Medulla oblongata (tissue), 1 donor: ENCODE results near the gene SIDT2.
"Not testable (repeated sequence)": the region's sequence is repeated elsewhere in the genome, so short reads cannot be mapped to it uniquely, and the experiment has no call there.

ENCODE experiments used
- DNase-seq: peaks from one replicate; pipeline ENCODE4 v3.0.0-alpha.2; 2015; ENCODE audit errors: extremely low spot score

The SIDT2 gene

DNA sequence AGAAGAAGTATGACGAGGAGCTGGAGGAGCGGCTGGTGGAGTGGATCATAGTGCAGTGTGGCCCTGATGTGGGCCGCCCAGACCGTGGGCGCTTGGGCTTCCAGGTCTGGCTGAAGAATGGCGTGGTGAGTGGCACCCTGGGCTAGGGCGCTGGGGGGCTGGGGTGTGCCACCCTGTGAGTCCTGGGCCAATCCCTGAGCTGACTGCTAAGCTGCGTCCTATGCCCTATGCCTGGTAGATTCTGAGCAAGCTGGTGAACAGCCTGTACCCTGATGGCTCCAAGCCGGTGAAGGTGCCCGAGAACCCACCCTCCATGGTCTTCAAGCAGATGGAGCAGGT is 24.5 kb downstream of the SIDT2 start:
- DNase-seq, result no peak

DNA sequence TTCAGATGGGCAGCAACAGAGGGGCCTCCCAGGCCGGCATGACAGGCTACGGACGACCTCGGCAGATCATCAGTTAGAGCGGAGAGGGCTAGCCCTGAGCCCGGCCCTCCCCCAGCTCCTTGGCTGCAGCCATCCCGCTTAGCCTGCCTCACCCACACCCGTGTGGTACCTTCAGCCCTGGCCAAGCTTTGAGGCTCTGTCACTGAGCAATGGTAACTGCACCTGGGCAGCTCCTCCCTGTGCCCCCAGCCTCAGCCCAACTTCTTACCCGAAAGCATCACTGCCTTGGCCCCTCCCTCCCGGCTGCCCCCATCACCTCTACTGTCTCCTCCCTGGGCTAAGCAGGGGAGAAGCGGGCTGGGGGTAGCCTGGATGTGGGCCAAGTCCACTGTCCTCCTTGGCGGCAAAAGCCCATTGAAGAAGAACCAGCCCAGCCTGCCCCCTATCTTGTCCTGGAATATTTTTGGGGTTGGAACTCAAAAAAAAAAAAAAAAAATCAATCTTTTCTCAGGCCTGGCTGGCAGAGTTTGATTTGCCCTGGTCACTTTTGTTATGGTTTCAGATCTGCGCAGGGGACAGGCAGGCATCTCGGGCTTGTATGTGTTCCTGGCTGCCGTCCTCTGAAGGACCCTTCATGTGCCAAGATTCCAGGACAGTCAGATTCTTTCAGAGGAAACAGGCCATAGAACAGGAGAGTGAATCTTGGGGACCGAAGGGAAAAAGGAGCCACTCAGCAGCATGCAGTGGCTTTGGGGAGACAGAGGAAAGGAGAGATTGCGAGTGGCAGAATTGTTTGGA is 25.9 kb downstream of the SIDT2 start:
- no peak for DNase-seq

DNA sequence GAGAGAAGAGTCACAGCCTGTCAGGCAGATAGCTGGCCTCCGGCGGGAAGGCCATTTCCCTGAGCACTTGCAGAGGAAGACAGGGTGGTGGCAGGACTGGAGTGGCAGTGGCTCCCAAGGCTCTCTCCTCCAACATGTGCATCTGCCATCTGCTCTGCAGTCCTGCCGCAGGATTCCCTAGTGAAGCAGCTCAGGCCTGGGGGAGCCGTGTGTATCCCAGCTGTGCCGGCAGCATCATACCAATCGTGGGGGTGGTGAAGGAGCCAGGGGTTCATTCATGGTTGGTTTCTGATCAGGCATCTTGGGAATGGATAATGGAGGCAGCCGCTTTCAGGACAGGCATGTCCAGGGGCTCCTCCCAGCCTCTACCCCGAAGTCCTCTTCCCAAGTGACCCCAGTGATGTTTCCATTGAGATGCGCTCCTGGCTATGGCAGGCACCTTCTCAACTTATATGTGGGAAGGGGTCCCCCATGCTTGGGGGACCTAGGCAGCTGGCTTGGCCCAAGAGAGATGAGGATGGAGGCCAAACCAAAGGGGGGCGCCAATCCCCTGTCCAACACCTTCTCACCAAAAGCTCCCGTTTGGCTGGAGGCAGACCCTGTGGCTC is 26.8 kb downstream of the SIDT2 start:
- no peak for DNase-seq

DNA sequence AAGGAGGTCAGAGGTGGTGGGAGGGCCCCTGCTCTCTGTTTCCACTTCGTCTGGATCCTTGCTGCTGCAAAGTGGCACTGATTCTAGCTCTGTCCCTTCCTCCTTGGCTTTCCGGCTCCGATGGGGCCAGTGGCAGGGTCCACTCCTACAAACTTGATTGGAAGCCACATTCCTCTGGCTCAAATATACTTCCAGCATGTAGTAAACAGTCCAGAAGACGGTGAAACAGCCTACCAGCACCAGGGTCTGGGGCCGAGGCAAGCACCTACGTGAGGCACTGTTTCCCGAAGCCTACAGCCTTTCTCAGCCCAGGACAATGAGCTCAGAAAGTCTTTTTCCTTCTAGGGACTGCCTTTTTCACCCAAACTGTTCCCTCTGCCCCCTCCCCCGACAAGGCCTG is 27.6 kb downstream of the SIDT2 start:
- DNase-seq, result not testable (repeated sequence)

DNA sequence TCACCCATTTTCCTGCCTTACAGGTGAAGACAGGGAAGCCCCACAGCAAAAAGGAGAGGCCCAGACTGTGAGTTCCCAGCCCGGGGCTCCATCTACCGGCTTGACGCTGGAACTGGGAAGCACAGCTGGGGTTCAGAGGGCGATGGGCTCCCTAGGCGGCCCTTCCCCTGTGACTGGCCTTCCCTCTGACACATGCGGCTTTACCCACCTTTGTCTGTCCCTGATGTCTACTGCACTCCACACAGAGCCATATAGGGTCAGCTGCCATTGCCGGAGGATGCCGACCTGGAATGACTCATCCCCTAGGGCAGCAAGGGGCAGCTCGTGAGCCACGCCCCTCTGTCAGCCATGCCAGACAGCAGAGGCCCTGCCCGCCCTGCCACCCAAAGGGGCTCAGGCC is 28.3 kb downstream of the SIDT2 start:
- DNase-seq, result not testable (repeated sequence)

DNA sequence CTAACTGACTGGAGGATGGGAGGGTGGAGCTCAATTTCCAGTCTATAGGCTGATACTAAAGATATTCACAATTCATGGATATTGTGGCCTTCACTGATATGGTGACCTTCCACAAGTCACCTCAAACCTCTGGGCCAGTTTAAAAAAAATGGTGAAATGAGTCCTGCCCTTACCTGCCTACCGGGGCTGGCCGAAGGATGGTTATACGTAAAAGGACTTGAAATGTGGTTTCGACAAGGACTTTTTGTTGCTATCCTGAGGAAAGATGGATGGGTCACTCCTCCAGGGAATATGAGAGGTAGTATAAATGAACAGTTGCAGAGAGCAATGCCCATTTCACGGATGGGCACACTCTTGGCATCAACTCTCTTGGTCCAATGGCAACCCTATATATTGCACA is 28.9 kb downstream of the SIDT2 start:
- DNase-seq, result not testable (repeated sequence)

DNA sequence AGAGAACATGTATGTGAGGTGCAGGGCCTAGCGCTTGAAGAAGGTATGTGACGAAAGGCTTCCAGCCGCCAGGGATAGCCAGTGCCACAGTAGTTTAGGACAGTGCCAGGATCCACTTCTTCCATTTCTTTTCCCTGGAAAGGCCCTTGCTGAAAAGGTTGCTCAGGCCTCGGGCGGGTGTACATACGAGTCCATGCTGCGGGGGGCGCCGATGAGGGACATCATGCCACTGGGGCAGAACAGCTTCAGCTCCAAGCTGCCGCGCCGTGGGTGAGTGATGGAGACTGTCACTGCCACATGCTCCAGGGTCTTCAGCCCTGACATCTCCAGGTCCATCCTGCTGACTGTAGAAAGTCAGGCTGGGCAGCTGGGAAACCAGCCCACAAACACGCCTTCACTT is 30.2 kb downstream of the SIDT2 start:
- DNase-seq, result not testable (repeated sequence)

DNA sequence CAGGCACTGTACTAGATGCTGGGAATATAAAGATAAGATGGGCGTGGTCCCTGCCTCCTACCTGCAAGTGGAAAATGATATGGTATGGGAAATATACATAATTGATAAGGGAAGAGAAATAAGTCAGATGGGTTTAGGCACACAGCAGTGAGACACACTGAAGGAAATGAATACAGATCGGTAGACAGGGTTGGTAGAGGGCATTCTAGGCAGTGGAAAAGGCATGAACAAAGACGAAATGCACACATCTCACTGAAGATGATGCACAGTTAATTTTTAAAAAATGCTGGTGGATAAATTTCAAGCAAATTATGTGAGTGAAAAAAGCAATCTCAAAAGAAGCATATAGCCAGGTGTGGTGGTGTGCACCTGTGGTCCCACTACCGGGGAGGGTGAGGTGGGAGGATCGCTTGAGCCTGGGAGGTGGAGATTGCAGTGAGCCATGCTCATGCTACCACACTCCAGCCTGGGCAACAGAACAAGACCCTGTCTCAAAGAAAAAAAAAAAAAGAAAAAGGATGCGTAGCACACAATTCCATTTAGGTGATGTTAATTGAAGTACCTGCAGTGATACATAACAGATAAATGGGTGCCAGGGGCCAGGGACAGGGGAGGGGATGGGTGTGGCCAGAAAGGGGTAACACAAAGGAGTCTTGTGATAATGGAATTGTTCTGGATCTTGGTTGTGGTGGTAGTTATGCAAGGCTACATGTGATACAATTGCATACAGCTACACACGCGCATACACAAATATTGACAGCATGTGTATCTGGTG is 31.0 kb downstream of the SIDT2 start:
- not testable (repeated sequence) for DNase-seq

DNA sequence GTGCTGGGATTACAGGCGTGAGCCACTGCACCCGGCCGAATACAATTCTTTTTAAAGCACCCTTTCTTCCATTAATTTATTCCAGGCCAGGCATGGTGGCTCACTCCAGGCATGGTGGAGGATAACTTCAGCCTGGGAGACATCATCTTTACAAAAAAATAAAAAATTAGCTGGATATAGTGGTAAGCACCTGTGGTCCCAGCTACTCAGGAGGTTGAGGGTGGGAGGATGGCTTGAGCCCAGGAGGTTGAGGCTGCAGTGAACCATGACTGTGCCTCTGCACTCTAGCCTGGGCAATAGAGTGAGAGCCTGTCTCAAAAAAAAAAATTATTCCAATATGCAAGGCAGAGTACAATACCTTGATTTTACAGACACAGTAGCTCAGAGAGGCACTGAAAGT is 32.1 kb downstream of the SIDT2 start:
- no peak for DNase-seq

DNA sequence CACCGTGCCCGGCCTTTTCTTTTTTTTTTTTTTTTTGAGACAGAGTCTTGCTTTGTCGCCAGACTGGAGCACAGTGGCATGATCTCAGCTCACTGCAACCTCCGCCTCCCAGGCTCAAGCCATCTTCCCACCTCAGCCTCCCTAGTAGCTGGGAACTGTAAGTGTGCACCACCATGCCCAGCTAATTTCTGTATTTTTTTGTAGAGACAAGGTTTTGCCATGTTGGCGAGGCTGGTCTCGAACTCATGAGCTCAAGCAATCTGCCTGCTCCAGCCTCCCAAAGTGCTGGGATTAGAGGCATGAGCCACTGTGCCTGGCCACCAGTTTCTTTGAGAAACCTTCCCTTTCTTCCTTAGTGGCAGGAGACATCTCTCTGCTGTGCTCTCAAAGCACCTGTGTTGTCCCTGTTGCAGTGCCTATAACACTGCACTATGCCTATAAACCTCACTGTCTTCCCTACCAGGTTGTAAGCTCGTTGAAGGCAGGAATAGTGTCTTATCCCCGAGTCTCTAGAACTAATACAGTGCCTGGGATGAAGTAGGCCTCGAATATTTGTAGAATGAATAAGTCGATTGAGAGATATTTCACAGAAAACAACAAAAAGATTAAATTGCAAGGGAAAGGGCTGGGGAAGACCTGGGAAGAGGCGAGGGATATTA is 34.3 kb downstream of the SIDT2 start:
- no peak for DNase-seq

DNA sequence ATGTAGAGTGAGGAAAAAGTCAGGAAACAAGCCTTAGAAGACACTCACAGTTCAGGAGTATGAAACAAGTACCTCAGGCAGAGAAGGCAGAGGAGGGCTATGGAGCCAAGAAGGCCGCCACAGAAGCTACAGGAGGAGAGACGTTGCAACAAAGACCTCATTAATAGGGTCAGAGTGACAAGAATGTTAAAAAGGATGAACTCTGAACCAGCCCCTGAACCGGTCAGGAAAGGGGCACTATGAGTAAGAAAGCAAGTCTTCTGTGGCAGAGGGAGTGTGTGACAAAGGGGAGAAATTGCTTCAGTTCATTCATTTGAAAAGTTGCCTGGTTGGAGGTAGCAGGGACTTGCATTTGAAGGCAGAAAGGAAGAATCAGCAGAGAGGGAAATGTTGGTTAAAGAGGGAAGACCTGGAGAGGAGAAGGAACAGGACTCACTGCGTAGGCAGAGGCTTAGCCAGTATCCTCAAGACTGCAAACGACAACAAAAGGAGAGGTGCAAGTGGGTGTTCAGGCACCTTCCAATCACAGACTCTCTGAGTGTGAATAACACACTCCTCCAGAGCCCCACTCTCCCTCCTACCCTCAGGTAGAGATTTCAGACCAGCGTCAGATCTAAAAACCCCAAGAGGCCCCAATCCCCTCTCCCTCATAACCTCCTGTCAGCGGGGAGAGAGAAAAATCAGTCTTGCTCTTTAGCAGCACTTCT is 36.0 kb downstream of the SIDT2 start:
- DNase-seq, result no peak

DNA sequence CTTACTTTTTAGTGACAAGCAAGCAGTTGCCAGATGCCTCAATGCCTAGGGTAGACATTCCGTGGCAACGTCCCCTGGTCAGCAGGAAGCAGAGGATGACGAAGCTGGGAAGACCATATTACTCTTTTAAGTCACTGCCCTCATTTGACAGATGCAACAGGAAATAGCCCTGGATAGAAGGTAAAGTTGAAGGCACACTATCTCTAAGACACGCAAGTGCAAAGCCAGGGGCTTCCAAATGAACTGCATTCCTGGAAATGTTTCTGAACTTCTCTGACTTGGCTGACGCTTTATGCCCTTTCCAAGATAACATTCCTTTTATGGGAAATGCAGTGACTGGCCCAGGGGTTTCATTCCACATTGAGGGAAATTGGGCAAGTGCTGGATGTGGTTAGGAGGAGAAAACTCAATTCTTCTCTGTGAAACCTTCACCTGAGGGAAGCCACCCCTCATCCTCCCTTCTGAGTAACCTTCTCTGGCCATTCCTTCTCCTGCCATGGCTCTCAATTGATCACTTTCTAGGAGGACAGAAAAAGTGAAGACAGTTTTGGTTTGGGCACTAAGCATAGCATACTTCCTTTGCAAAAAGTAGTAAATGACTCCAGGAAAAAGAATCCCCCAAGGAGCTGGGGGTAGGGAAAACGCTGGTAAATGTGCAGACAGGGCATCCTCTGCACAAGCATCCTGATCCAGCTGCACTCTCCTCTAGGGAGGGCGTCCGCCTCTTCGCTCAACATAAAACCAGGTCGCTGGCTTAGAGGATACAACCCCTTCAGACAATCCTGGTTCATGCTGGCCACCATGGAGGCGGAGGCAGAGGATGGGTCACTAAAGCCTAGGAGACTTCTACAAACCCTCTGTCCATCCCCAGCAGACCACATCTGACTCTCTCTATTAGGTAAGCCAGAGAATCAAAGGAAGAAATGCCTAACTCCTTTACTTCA is 38.9 kb downstream of the SIDT2 start:
- no peak for DNase-seq

DNA sequence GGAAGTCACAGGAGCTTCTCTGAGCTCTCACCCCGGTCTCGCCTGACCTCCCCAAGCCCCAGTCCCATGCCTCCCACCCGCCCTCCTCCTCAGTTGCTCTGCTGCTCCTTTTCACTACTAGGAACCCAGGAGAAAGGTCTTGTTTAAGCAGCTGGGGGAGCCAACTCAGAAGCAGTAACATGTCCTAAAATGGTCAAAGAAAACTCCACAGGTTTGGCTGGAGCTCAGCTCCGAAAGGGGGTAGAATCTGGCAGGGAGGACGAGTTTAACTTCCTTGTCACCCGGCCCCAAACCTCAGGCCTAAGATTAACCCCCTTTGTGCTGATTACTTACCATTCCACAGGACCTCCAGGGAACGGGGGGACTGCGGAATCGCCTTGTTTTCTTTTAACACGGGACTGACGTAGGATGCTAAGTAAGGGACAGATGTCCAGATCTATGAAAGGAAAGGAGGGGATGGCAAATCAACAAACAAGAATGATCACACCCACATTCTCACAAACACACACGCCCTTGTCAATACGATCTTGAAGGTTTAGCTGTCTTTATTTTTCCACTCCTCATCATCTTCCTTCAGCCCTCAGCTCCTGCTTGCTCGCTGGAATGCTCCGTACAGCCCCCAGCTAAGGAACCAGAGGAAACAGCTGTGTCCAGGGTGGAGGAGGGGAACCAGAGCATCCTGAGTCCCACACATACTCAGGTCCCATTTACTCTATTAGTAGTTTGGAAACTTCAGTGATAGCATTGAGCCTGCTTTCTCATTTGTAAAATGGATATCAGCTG is 39.8 kb downstream of the SIDT2 start:
- peak; percentile 35 for DNase-seq

DNA sequence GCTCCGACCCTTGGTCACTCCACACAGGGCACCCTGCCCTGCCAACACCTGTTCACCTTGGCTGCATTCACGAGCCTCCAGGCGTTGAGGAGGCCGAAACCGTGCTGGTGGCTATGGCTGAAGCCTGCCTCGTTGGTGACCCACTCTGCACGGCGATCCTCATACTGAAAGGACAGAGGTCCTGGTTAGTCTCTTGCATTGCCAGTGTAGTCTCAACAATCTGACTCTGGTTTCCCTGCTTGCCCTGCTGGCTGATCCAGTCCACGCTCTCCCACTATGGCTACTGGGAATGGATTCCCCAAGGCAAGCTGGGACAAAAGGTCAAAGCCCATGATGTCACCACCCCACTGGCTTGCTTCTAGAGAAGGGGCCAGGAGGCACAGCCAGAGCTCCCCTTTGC is 40.5 kb downstream of the SIDT2 start:
- DNase-seq, result no peak

DNA sequence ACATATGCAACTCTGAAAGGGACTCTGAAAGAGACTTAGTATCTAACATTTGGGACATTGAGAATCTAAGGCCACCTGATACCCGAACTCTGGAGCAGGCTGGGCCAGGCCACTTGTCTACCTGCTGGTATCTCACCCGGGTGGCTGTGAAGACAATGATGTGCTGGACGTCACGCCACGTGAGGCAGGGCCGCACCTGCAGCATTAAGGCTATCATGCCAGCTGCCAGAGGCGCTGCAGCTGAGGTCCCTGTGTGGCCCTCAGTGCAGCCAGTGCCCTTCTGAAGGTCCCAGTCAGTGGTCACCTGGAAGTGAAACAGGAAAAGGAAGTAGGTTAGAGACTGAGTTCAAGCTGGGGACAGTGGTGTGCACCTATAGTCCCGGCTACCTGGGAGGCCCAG is 40.9 kb downstream of the SIDT2 start:
- no peak for DNase-seq

DNA sequence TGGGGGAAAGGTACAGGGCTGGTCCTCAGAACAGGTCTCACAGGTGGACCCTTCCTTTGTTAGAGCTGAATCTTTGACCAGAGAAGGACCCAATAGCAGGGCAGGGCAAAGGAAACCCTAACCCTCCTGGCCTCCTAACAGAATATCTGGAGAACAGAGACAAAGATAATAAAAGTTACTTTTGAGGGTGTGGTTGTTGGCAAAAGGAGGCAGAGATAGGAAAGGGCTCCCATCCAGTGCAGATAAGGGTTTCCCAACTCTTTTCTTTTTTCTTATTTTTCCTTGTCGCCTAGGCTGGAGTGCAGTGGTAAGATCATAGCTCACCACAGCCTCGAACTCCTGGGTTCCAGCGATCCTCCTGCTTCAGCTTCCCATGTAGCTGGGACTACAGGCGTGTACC is 41.5 kb downstream of the SIDT2 start:
- no peak for DNase-seq

DNA sequence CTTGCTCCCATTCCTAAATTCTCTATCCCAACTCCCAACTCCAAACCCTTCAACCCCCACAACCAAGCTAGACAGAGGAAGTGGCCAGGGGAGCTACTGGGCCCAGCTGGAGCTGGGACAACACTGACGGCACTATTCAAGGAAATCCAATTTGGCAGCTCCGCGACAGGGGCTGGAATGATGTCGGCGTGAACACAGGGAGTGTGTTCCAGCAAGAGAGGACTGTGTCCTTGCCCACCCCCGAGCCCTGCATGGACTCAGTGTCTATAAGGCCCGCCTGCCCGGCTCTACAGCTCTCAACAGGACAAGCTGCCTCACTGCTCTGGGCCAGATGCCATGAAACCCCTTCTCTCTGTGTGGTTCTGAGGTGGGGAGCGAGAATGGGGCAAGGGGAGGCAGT is 42.0 kb downstream of the SIDT2 start:
- peak; percentile 81 for DNase-seq

DNA sequence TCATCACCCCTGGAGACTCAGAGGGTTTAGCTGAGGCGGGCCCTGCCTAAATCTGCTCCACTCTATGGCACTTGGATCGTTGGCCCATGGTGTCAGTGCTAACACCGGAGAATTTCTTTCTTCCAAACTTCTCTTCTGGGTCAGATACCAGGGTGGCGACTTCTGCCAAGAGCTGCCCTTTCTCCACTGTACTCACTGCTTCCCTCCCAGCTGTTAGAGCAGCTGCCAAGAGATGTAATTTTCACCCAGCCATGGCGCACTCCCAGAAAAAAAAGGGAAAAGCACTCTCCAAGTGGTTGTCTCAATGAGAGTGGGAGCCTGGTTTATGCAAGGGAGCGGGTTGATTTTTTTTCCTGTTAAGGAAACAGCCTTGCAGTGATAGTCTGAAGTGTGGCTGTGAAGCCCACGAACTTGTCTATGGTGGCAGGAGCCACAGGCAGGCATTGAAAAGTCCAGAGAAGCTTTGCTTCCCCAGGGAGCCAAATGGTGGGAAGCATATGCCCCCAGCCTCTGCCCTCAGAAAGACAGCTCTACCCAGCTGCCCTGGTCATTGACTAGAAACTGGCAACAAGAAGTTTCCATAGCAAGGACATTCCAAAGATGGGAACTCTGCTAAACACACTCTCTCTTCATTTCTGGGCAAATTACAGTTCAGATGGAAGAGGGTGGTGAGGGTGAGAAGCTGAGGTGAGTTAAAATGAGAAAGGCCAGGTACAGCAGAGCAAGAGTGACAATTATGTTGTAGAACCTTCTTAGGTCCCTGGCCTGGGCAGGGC is 42.6 kb downstream of the SIDT2 start:
- DNase-seq, result peak; percentile 63
